ENCODE results near the gene ATG16L1.

DNA sequence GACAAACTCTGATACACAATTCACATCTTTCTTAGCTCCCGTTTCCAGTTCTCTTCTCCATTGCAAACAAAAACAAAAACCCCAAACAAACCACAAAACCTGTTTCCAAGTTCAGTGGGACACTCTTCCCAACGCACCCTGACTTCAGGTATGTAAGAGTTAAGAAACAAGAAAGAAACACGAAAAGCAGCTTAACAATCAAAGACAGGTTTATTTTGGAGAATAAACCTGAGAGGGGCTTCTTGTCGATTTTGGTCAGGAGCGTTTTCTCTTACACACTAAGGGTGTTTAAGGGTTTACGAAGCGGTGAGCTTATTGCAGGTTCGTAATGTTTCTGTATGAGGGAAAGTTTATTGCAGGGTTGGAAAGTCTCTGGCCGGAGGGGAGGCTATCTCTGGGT is 905 bp upstream of the ATG16L1 start:
- no peak for TF ChIP-seq KLF16 (IDR thresholded peaks at IDR 0.05)
- no peak for TF ChIP-seq BCLAF1 (IDR thresholded peaks at IDR 0.05; ENCODE audit: borderline replicate concordance in 1 of 2, control insufficient read depth in 1 of 2, low read depth in 2 of 2, low read length in 1 of 2)
- TF ChIP-seq TAF9B (IDR thresholded peaks at IDR 0.05; ENCODE audit: partially characterized antibody): no peak
- TF ChIP-seq E2F6 (IDR thresholded peaks at IDR 0.05; ENCODE audit: borderline replicate concordance in 1 of 2, extremely low read depth in 1 of 2, insufficient read depth in 1 of 2, insufficient read length in 1 of 2, low read depth in 1 of 2, low read length in 1 of 2, poor library complexity in 1 of 2, severe bottlenecking in 1 of 2): no peak
- no peak for TF ChIP-seq CSDE1 (IDR thresholded peaks at IDR 0.05)
- TF ChIP-seq SNIP1 (IDR thresholded peaks at IDR 0.05; ENCODE audit: low read depth): no peak
- TF ChIP-seq ZBTB1 (CRISPR knock-in tag; IDR thresholded peaks at IDR 0.05; ENCODE audit: borderline replicate concordance, low read depth): no peak
- no peak for TF ChIP-seq RBM22 (IDR thresholded peaks at IDR 0.05; ENCODE audit: low read depth, low read length, poor library complexity, severe bottlenecking)

Data from K562 (cell line).